NCI-H69 (cell line): ENCODE results near the gene PSMA5.
"Not testable (repeated sequence)": the region's sequence is repeated elsewhere in the genome, so short reads cannot be mapped to it uniquely, and the experiment has no call there.

Experiments used
- DNase-seq: peaks from one replicate; lab custom pipeline; 2025; lab: John Stamatoyannopoulos, UW

Gene PSMA5

DNA sequence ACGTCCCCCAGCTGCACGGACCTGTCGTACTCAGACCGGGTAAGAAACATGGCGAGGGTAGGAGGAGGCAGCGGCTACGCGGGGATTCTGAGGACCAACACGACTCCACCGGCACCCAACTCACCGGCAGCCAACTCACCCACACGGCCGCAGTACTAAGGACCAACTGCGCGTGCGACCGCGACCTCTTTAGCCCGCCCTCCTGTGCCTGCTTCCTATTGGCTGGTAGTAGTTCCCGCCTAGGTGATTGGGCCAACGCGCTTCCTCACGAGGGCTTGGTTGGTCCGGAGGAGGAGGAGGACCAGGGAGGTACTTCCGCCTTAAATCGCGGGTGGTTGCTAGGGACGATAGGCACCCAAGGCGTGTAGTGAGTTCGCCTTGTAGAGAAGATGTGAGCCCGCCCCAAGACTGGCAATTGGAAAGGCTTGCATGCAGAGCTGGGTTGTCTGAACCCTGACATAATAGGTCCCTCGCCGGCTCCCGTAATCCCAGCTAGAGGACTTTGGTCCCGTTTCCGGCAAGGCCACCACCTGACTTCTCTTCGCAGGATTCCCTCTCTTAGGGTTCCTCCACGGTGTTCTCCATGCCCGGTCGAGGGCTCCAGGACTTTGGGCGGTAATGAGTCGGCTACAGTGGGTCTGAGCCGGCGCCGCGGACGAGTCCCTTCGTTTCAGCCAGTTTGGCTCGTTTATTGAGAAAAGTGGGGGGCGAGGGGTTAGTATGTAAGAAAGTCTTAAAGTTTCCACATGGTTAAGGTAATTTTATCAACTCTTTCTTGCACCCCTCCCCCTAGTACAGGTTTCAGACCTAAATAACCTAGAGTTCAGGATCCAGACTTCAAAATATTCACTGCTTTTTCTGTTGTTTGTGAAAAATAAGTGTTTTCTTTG is at the start of gene PSMA5:
Gene PSMA5, minus strand, starts transcription at position 168 of the 890 bp plus-strand sequence. Its CDS starts 118 bp downstream, at position 50.
- peak; percentile 98 for DNase-seq

DNA sequence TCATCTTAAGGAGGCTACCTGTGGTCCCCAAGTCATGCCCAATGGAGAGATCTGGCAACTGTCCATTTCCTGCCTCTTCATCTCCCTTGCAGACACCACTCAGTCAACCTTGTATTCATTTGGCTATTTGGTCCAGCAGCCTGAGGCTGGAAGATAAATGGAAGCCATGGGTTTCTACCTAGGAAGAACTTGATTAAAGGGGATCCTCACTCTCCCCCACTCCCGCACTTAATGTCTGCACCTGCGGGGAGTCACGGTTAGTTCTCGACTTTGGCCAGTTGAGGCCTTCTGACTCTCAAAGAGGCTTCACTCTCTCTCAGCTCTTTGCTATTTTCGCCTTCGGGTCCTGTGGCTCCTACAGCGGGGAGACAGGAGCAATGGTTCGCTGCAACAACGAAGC is 49.0 kb upstream of the PSMA5 start:
- no peak for DNase-seq

DNA sequence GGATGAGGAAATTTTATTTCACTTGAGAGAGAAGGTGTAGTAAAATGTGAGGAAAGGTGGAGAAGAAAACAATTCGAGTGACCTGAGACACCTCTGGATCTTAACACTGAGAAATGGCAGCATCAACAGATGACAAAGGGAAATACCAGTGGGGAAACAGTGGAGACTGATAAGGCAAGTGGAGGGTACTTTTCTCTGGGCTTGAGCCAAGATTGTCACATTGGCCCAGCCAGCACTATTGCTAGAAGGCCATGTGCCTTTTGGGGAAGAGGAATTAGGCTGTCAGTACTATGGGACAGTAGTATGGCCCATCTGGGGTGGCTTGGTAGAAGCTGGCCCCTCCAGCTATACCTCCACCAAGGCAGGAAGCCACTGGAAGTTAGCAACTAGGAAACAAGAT is 48.4 kb upstream of the PSMA5 start:
- DNase-seq, result no peak

DNA sequence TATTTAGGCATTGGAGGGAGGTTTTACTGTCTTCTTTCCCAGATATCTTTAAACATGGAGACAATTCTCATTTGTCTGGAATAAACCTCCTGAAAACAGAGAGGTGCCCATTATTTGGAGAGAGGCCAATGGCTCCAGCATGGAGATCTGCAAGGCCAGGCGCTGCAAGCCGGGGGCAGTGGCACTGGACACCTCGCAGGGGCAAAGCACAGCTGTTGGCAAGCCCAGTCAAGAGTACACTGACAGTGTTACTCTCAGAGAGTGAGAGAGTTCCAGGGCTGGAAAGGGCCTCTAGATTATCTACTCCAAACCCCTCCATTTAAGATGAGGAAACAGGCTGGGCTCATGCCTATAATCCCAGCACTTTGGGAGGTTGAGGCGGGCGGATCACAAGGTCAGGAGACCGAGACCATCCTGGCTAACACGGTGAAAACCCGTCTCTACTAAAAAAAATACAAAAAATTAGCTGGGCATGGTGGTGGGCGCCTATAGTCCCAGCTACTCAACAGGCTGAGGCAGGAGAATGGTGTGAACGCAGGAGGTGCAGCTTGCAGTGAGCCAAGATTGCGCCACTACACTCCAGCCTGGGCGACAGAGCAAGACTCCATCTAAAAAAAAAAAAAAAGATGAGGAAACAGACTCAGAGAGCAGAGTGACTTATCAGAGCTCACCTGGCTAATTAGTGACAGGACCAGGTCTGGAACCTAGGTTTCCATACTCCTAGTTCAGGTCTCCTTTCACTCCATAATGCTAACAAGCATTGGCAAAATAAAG is 47.2 kb upstream of the PSMA5 start:
- DNase-seq, result not testable (repeated sequence)

DNA sequence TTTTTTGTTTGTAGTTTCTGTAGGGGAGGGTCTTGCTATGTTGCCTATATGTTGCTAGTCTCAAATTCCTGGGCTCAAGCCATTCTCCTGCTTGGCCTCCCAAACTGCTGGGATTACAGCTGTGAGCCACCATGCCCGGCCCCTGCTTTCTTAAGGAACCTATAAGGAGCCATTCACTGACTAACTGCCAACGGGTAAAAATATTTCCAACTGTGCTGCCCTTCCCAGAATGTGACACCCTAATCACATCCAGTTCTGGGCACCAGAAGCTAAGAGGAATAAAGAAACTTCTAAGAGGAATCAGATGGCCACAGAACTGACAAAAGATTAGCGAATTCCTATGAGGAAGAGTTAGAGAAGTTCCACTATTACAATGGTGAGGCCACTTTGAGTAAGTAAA is 46.5 kb upstream of the PSMA5 start:
- DNase-seq, result no peak

DNA sequence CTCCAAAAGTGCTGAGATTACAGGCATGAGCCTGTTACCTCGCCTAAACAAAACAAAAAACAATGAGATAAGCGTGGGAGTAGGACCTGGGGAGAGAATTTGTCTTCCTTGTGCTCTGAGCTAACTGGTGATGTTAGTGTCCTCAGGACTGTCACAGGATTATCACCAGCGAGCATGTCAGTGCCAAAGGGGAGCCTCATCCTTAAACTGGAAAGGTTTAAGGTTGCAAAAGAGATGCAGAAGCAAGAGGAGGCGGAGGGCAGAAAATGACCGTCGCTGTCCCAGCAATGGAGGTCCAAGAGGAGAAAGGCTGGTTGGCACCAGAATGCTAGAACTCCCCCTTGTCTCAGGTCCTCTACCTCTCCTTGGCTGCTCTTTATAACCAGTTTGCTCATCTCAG is 44.0 kb upstream of the PSMA5 start:
- no peak for DNase-seq

DNA sequence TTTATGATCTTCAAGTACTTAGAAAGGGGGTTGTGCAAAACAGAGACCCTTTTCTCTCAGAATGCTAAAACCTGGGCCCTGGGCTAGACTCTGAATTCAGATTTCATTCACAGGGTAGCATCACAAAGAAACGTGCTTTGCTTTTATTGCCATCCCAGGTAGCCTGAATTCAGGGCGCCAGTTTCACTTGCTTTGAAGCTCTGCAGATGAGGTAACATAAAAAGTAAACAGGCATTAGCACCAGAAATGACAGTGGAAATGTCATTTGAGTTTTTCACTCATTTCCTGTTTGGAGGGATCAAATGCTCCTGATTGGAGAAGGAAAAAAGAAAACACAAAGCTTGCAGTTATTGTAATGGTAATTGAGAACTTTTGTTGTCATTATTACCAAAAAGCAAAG is 42.7 kb upstream of the PSMA5 start:
- DNase-seq, result no peak

DNA sequence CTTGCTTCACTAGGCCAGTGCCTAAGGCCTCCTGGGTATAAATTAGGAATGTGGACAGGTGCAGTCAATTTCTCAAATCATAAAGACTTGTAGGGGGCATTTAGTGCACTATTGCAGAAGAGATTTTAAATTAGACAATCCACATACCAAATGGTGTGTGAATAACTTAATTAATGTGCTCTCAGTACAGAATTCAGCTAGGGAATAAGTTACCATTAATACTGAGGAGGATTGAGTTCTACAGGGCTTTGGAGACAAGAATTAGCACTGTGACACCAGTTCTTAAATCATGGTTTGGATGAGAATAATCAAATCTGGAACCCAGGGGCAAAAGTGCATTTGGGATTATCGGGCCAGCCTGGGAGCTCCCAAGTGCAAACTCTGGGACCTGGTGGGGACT is 41.8 kb upstream of the PSMA5 start:
- no peak for DNase-seq

DNA sequence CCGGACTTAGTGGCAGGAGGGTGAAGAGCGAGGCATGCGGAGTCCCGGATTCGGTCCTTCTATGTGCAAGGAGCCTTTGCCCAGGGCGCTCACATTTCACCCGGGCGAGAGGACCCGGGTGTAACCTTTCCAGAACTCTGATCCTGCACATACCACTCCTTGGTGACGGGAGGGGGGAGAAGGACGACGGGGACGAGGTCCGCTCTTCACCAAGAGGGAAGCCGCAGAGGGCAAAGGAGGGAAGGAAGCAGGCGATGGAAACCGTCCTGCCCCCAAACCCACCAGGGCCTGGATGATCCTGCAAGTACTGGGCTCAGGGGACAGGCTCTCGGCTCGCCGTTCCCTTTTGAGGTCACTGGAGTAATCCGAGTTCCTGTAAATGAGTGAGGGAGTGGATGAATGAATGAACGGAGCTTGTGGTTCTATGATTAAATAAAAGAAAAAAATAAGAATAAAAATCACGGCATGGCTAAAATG is 41.1 kb upstream of the PSMA5 start:
- no peak for DNase-seq

DNA sequence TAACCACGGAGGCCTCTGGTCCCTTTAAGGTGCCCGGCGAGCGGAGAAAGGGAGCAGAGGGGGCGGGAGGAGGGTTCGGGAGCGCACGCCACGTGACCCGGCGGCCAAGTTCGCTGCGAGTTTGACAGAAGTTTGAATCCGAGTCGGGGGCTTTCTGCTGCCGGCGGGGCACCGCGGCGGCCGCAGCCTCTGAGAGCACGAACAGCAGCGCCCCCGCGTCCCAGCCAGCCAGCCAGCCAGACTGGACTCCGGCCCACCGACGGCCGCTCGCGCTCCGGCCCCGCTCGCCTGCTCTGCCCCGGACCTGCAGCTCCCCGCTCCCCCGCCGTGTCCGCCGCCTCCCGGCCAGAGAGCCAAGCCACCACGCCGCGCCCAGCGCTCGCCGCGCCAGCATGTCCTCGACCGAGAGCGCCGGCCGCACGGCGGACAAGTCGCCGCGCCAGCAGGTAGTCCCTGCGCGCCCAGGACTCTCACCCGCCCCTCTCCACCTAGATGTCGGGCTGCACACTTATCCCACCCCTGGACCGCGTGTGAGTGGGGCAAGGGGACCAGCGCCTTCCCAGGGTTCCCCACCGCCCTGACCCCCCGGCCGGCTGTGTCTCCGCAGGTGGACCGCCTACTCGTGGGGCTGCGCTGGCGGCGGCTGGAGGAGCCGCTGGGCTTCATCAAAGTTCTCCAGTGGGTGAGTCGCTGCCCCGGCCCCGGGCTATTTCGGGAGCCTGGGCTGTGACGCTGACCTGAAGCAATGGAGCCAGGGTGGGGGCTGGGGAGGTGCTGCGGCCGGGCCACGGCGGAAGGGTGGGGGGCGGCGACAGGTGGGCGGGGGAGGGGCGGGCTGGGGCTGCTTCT is 40.4 kb upstream of the PSMA5 start, which contains the start of gene SYPL2:
Gene SYPL2, plus strand, starts transcription at position 95 of the 849 bp plus-strand sequence. Its CDS starts 298 bp downstream, at position 393.
- DNase-seq, result peak; percentile 29

DNA sequence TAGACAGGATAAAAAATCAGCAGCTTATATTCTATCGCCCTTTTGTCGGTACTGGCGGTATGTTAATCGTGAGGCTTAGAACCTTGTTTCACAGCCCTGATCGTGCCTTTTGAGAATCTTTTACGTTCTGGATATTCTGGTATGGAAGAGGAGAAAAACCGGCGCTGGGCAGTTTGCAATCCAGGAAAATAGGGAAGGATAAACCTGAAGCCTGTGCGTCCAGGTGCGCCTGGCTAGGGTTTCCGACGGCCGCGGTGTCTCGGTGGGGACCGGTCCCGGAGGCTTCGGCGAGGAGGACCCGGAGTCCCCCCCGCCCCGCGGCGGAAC is 39.8 kb upstream of the PSMA5 start:
- DNase-seq, result peak; percentile 26

DNA sequence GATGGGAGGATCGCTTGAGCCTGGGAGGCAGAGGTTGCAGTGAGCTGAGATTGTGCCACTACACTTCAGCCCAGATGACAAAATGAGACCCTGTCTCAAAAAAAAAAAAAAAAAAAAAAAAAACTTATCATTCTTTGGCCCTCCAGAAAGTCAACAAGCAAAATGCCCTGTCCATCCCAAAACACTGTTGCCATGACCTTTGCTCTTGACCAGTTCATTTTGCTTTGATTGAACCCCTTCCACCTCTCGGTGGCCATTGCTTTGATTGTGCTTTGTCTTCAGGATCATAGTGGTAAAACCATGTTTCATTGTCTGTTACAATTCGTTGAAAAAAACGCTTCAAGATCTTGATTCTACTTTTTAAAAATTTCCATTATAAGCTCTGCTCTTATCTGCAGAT is 31.6 kb upstream of the PSMA5 start:
- DNase-seq, result no peak

DNA sequence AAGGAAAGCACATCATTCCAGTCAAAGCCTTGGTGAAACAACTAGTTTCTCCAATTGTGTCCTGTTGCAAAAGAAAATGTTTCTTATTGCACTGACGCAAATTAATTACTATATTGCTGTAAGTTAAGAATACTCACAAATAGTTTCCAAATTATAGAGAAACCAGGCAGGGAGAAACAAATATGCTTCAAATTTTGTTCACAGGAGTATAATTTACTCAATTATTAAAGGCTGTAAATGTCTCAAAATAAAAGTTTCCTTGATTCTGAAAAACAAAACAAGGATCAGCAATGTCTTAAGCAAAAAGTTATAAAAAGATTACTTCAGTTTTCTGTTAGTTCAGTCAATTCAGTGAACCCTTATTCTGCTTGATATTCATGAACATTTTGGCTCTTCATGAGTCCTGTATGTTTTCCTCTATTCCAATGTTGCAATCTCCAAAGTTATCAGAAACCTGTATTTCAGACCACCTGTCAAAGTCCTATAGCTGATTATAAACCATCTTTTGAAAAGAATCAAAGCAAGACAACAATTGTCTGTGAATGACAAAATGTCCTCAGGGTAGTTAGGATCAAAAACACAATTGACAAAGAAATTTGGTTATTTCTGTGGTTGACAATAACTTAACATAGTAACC is 28.4 kb upstream of the PSMA5 start:
- no peak for DNase-seq

DNA sequence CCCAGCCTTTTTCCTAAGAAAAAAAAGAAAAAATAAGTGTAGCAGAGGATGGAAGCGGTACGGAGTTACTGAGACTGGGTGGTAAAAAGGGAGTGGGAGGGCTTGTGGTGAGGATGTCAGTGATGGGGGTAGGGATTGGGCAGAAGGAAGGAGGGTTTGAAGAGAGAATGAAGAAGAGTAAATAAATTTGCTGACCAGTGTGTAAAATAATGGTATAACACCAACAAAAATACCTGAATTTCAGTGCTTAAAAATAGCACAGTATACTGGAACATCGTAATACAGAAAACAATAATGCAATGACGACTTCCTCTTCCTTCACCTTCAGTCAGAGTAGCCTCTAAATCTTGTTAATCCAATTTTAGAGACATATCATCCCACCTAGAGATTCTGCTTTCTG is 21.3 kb upstream of the PSMA5 start:
- no peak for DNase-seq

DNA sequence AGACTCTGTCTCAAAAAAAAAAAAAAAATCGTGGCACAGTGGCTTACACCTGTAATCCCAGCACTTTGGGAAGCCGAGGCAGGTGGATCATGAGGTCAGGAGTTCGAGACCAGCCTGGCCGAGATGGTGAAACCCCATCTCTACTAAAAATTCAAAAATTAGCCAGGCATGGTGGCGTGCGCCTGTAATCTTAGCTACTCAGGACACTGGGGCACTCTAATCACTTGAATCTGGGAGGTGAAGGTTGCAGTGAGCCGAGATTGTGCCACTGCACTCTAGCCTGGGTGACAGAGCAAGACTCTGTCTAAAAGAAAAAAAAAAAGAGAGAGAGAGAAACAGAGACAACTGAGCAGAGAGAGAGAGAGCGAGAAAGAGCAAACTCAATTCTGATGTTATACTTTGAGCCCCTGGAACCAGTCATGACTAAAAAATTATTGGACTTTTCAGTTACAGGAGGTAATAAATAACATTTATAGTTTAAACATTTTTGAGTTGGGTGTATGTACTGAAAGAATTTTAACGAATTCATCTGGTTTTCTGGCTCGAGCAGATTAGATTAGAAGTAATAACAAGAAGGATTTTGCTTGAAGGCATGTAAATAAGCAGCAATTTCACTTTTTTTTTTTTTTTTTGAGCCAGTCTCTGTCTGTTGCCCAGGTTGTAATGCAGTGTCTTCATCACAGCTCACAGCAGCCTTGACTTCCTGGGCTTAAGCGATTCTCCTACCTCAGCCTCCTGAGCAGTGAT is 19.9 kb upstream of the PSMA5 start:
- not testable (repeated sequence) for DNase-seq

DNA sequence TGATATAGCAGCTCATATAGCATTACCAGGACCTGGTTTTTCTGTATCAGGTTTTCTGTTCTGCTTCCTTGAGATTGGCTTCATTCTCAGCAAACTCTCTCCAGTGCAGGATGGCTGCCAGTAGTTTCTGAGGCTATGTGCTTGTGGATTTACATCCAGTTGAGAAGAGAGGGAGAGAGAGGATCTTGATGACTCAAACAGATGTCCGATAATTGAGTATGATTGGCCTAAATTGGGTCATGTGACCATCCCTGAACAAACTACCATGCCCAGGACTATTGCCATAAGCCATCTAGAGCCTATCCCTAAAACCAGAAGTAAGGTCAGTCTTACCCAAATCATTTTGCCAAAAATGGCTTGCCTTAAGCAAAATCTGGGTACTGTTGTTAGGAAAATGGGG is 18.1 kb upstream of the PSMA5 start:
- no peak for DNase-seq

DNA sequence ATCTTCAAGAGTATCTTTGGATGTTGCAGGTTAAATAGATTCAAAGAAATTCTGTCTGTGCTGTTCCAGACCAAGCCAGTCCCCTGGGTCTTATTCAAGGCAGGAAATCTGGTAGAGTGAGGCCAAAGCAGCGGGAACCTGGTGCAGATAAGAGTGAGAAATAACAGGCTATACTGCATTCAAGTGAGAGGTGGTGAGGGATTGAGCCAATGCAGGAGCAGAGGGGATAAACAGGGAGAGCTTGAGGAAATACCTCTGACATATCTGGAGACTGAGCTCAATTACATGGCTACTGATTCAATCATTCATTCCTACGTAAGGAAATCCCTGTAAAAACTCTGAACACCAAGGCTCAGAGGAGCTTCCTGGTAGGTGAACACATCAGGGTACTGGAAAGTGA is 17.2 kb upstream of the PSMA5 start:
- DNase-seq, result no peak

DNA sequence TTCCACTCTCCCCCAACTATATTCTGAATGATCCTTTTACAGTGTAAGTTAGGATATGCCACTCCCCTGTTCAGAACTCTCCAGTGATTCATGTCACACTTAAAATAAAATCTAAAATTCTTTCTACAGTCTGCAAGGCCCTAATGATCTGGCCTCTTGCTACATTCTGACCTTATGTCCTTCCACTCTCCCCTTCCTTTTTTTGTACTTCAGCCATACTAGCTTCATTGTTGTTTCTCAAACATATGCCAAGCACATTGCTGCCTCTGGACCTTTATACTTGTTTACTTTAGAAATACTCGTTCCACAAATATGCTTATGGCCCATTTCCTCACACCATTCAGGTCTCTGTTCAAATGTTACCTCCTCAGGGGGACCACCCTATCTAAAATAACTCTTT is 14.8 kb upstream of the PSMA5 start:
- DNase-seq, result no peak

DNA sequence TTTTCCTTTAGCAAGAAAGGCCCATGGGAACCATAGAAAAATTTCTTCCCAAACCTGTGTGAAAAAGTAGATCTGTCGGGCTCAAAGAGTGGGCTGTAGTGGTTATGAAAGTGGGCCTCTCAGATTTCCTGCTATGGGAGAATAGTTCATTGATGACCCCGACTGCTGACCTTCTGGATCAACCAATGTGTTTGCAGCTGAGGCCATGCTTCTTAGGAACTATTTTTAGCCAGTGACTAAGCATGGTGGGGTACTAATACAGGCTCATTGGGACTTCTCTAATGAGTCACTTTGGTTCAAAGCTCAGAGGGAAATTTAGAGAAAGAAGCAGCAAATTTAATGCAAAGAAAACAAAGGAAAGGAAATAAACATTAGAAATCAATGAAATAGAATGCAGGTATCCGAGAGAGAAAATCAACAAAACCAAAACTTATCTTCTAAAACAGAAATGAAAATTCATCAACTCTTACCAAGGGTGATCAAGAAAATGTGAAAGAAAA is 12.6 kb upstream of the PSMA5 start:
- DNase-seq, result no peak

DNA sequence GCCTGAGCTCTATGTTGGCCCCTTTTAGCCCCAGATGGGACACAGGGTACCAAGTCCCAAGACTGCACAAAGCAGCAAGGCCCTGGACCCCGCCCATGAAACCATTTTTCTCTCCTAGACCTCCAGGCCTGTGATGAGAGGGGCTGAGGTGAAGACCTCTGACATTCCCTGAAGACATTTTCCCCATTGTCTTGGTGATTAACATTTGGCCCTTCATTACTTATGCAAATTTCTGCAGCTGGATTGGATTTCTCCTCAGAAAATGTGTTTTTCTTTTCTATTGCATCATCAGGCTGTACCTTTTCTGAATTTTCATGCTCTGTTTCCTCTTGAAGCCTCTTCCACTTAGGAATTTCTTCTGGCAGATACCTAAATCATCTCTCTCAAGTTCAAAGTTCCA is 8.2 kb upstream of the PSMA5 start:
- no peak for DNase-seq

DNA sequence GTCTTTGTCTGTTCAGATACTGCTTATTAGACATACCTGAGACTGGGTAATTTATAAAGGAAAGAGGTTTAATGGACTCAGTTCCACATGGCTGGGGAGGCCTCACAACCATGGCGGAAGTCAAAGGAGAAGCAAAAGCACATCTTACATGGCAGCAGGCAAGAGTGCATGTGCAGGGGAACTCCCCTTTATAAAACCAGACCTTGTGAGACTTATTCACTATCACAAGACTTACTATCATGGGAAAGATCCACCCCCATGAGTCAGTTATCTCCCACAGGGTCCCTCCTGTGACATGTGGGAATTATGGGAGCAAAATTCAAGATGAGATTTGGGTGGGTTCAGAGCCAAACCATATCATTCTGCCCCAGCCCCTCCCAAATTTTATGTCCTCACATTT is 7.1 kb upstream of the PSMA5 start:
- no peak for DNase-seq
